Thoracic aorta (tissue), 2 donors: ENCODE results near the gene EDN3. TPM values are rescaled to one million over a fixed set of nuclear protein-coding genes. Genes with fewer than 3 reads are reported as not detected.

Experiments used
- ATAC-seq: fragments of 150-250 bp; one replicate; pipeline ENCODE4 v1.8.0; 2017; ENCODE audit warnings: low read depth; ENCODE audit not compliant: insufficient number of reproducible peaks, low FRiP score
- DNase-seq: peaks from one replicate; pipeline ENCODE4 v3.0.0-alpha.2; 2020; ENCODE audit warnings: low spot score
- H3K27ac ChIP-seq, 2 donors: fragments of 200-600 bp; sonication (generic); 1 replicate in 1 of 2; 2 replicates in 1 of 2; pipeline ENCODE4 v1.5.1; 2016; ENCODE audit warnings: mild to moderate bottlenecking in 2 of 2, moderate library complexity in 2 of 2
- H3K27me3 ChIP-seq: fragments of 200-600 bp; sonication (generic); replicated peaks from 2 replicates; pipeline ENCODE4 v1.6.0; 2016; ENCODE audit warnings: mild to moderate bottlenecking; ENCODE audit not compliant: insufficient read depth
- H3K36me3 ChIP-seq: fragments of 200-600 bp; sonication (generic); one replicate; pipeline ENCODE4 v1.5.1; 2016
- H3K4me1 ChIP-seq, 2 donors: fragments of 200-600 bp; sonication (generic); 1 replicate in 1 of 2; 2 replicates in 1 of 2; pipeline versions ENCODE4 v1.5.1 to v1.6.0; 2016; ENCODE audit warnings: low read depth in 2 of 2, mild to moderate bottlenecking in 1 of 2; ENCODE audit not compliant: control insufficient read depth in 1 of 2
- H3K4me3 ChIP-seq: fragments of 200-600 bp; sonication (generic); 2 replicates; pipeline ENCODE4 v1.5.1; 2016; ENCODE audit warnings: mild to moderate bottlenecking
- H3K9me3 ChIP-seq: fragments of 200-600 bp; sonication (generic); 2 replicates; pipeline ENCODE4 v1.5.1; 2016
- CTCF ChIP-seq: fragments of 200-600 bp; sonication (generic); IDR thresholded peaks from one replicate; pipeline ENCODE4 v1.5.1; 2019; ENCODE audit warnings: antibody characterized with exemption
- total RNA-seq, 2 donors: library from RNA; depleted of rRNA; stranded (reverse); fragments of >200 nt; gene quantifications; one replicate each; pipeline versions ENCODE4 v1.1.0 to v1.2.3, GENCODE V29; 2016

Gene EDN3
- total RNA-seq, 2 donors from 2014 or later, result not detected

- no peak overlapping the region for H3K27ac ChIP-seq
These were observed 17.9 kb downstream of the EDN3 start for GRCh38 chr20:59318201-59318790.

GRCh38 chr20:59318803-59319202 lies 18.4 kb downstream of the EDN3 start:
- DNase-seq (no peak), ATAC-seq (no peak)
- no peaks in the 10 kb centered on the region for H3K27me3 ChIP-seq
- TF ChIP-seq CTCF, result no peak
- H3K27ac ChIP-seq, result no peak overlapping the region
- H3K36me3 ChIP-seq, result no peaks in the 10 kb centered on the region
- no peaks in the 10 kb centered on the region for H3K4me1 ChIP-seq
- H3K9me3 ChIP-seq, result no peaks in the 10 kb centered on the region
- no peak overlapping the region for H3K4me3 ChIP-seq

More at GRCh38 chr20:59318201-59318790, 17.9 kb downstream of the EDN3 start:
- DNase-seq (no peak), ATAC-seq (no peak)
- H3K4me1 ChIP-seq, result no peaks in the 10 kb centered on the region
- H3K9me3 ChIP-seq, result no peaks in the 10 kb centered on the region
- H3K4me3 ChIP-seq, result no peak overlapping the region
- no peaks in the 10 kb centered on the region for H3K36me3 ChIP-seq
- no peaks in the 10 kb centered on the region for H3K27me3 ChIP-seq
- TF ChIP-seq CTCF, result no peak

DNA sequence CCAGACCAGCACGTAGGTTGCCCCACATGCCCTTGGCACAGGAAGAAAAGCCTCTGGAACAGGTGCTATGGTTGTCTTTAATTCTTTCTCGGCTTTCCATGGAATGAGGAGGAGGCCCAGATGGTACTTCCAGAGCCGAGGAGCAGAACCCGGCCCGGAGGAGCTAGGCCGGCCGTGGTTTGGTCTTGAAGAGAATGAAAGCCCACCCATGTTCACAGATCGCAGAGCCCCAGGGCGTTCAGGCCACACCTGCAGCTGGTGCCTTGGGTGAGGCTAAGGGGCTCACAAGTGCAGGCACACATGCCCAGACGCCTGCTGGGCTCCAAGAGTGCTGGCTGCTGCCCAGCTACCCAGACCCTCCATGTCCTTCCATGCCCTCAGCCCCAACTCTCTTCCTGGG lies 20.0 kb downstream of the EDN3 start:
- no peak overlapping the region for H3K4me3 ChIP-seq
- H3K4me1 ChIP-seq, result no peaks in the 10 kb centered on the region
- H3K36me3 ChIP-seq, result no peaks in the 10 kb centered on the region
- no peak for TF ChIP-seq CTCF
- no peaks in the 10 kb centered on the region for H3K9me3 ChIP-seq
- DNase-seq (no peak), ATAC-seq (no peak)
- no peaks in the 10 kb centered on the region for H3K27me3 ChIP-seq
- no peak overlapping the region for H3K27ac ChIP-seq

DNA sequence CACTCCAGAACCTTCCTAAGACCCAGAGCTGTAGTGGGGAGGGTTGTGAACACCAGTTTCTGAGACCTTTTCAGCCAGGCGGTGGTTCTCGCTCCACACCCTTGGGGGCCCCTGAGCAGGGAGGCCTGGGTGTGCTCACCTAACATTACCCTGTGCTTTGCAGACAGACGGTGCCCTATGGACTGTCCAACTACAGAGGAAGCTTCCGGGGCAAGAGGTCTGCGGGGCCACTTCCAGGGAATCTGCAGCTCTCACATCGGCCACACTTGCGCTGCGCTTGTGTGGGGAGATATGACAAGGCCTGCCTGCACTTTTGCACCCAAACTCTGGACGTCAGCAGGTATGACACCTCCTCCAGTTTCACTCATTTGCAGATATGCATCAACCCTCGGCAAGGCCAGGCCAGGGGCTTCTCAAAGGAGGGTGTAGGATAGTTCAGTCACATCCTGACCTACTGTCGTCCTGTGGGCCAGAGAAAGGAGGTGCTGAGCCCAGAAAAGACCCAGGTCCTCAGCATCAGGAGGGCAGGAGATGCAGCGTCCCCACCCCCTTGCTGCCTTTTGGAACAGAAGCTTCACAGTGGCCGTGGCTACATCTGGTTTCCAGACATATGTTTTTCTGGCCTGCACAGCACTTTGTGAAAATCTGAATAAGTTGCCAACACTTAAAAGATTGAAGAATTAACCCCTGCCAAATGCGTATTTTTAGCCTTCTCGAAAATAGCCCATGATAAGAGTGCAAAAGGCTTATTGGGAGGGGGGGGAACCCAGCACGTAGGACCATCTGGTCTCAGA lies 20.6 kb downstream of the EDN3 start:
- no peak overlapping the region for H3K27ac ChIP-seq
- H3K27me3 ChIP-seq, result no peaks in the 10 kb centered on the region
- TF ChIP-seq CTCF, result no peak
- no peaks in the 10 kb centered on the region for H3K4me1 ChIP-seq
- no peak overlapping the region for H3K4me3 ChIP-seq
- H3K9me3 ChIP-seq, result no peaks in the 10 kb centered on the region
- ATAC-seq (no peak), DNase-seq (no peak)
- H3K36me3 ChIP-seq, result no peaks in the 10 kb centered on the region

DNA sequence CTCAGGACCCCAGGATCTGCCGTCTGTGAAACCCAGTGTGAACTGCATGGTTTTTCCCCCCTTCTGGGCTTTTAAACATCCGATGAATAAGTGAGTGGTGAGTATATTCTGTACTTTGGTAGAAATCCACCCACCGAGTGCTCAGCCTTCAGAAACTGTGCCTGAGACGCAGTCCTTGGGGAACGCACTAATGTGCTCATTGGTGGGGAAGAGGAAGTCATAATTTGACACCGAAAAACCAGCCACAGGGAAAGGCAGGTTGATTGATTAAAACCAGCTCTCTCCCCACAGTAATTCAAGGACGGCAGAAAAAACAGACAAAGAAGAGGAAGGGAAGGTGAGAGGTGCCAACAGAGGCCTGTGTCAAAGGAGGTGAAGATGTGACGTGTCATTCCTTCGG lies 21.7 kb downstream of the EDN3 start:
- no peaks in the 10 kb centered on the region for H3K9me3 ChIP-seq
- ATAC-seq, result no peak
- H3K27me3 ChIP-seq, result no peaks in the 10 kb centered on the region
- no peak for TF ChIP-seq CTCF
- no peak for DNase-seq
- no peaks in the 10 kb centered on the region for H3K4me1 ChIP-seq
- no peaks in the 10 kb centered on the region for H3K36me3 ChIP-seq
- no peak overlapping the region for H3K4me3 ChIP-seq
- no peak overlapping the region for H3K27ac ChIP-seq
